Lower leg skin (tissue), 4 donors: ENCODE measurements around the gene AUTS2. TPM values are rescaled to one million over a fixed set of nuclear protein-coding genes. Genes with fewer than 3 reads are reported as not detected.

ENCODE experiments used
- DNase-seq, 2 donors: peaks; one replicate each; pipeline ENCODE4 v3.0.0-alpha.2; 2019; ENCODE audit warnings: low spot score in 2 of 2
- H3K4me3 ChIP-seq: fragments of 200-600 bp; sonication (generic); 2 replicates; pipeline ENCODE4 v1.5.1; 2017; ENCODE audit warnings: mild to moderate bottlenecking, low read depth; ENCODE audit not compliant: poor library complexity, severe bottlenecking
- POLR2A ChIP-seq, 2 donors: fragments of 450-650 bp; IDR thresholded peaks; one replicate each; pipeline ENCODE4 v1.6.1; 2016 to 2017; ENCODE audit warnings: antibody characterized with exemption in 2 of 2, mild to moderate bottlenecking in 1 of 2, moderate library complexity in 1 of 2
- WGBS, 2 donors: methylation state at CpG; one replicate each; pipeline ENCODE4 v1.1.5; 2018; 5-methylcytosine and 5-hydroxymethylcytosine counted together
- intact Hi-C: fragments of 100-400 bp; cut with DNase I; formaldehyde crosslinking; loops from one replicate; pipeline ENCODE4 v1.15.0; 2023; ENCODE audit warnings: low total_unique reads
- total RNA-seq, 4 donors: library from RNA; depleted of rRNA; stranded (reverse); fragments of >200 nt; gene quantifications; one replicate each; pipeline ENCODE4 v1.1.0, GENCODE V29; 2016
- TF ChIP-seq, protein P1 (sequence below), 3 donors: fragments of 450-650 bp; IDR thresholded peaks; one replicate each; pipeline ENCODE4 v1.5.1; 2016; ENCODE audit warnings: antibody characterized with exemption in 3 of 3, mild to moderate bottlenecking in 3 of 3, moderate library complexity in 2 of 3

AUTS2 gene
- total RNA-seq, 4 donors from 2014 or later: 30.8 to 41.9 (median 40.5) TPM

DNA sequence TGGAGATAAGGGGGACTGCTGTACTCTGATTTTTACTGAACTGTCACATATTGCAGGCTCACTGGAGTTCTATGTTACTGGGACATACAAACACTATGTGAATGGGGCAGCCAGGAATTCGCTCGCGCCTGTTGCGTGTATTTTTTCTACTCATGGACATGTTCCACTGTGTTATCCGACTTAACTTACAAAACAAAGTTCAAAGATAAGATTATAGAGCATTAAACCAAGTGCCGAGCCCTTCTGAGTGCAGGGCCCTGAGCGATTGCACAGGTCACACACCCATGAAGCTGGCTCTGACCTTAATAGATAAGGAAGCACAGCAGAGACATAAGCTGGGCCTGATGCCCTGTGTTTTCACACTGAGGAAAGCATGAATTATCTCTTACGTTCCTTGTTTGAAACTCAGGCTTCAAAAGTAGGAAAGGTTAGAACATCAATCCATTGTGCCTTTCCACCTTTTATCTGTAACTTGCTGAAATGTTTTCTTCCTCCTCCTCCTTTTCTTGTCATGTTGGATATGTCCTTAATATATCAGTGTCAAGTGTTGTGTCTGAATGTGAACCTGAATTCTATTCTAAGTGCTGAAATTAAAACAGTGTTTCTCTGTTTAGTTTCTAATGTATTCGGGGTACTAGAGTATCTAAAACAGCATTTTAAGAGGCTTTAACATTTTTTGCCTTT, 273.8 kb downstream of the AUTS2 start:
- intact Hi-C loops: loop anchor here (1.0 kb wide), 1 partner anchor 17 kb away; no protein-coding TSS in a partner anchor
- WGBS, 2 donors: 68 to 71% methylated on average over 9 of the region's 9 CpGs
- H3K4me3 ChIP-seq: no peak overlapping the region
- DNase-seq: no peak
- TF ChIP-seq, protein P1, sequence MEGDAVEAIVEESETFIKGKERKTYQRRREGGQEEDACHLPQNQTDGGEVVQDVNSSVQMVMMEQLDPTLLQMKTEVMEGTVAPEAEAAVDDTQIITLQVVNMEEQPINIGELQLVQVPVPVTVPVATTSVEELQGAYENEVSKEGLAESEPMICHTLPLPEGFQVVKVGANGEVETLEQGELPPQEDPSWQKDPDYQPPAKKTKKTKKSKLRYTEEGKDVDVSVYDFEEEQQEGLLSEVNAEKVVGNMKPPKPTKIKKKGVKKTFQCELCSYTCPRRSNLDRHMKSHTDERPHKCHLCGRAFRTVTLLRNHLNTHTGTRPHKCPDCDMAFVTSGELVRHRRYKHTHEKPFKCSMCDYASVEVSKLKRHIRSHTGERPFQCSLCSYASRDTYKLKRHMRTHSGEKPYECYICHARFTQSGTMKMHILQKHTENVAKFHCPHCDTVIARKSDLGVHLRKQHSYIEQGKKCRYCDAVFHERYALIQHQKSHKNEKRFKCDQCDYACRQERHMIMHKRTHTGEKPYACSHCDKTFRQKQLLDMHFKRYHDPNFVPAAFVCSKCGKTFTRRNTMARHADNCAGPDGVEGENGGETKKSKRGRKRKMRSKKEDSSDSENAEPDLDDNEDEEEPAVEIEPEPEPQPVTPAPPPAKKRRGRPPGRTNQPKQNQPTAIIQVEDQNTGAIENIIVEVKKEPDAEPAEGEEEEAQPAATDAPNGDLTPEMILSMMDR (IDR thresholded peaks at IDR 0.05): no peak
- no peak for TF ChIP-seq POLR2A (IDR thresholded peaks at IDR 0.05)

- intact Hi-C loops: no loop called here
Measured at GRCh38 chr7:69873512-69873911, 275.2 kb downstream of the AUTS2 start.

GRCh38 chr7:69878015-69878414, 279.7 kb downstream of the AUTS2 start:
- no peak for DNase-seq
- 73 to 74% methylated on average over 3 of the region's 3 CpGs for WGBS, 2 donors
- TF ChIP-seq, protein P1 (IDR thresholded peaks at IDR 0.05): no peak
- no peak for TF ChIP-seq POLR2A (IDR thresholded peaks at IDR 0.05)
- H3K4me3 ChIP-seq: no peak overlapping the region
- intact Hi-C loops: no loop called here

More at GRCh38 chr7:69873512-69873911, 275.2 kb downstream of the AUTS2 start:
- no peak overlapping the region for H3K4me3 ChIP-seq
- 67 to 69% methylated on average over 3 of the region's 3 CpGs for WGBS, 2 donors
- TF ChIP-seq POLR2A (IDR thresholded peaks at IDR 0.05): no peak
- TF ChIP-seq, protein P1 (IDR thresholded peaks at IDR 0.05): no peak
- DNase-seq: no peak

DNA sequence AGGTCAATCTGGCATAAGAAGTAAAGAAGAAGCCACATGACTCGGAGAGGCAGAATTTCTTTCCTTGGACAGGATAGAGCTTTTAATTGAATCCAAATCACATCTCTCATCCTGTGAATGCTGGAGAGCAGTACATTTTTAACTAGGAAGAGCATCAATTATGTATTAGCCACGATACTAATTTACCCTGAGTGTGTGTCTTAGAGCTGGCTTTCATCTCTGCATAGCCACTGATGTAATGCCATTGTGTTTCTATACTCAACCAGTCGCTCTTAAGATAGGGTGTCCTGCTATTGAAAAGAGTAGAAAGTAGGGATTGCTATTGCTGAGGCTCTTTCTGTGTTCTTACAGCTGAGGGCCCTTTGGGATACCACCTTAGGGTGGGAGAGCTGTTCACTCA, 280.3 kb downstream of the AUTS2 start:
- intact Hi-C loops: no loop called here
- no peak for DNase-seq
- TF ChIP-seq, protein P1 (IDR thresholded peaks at IDR 0.05): no peak
- TF ChIP-seq POLR2A (IDR thresholded peaks at IDR 0.05): no peak
- 75 to 81% methylated on average over 3 of the region's 3 CpGs for whole genome bisulfite sequencing, 2 donors
- no peak overlapping the region for H3K4me3 ChIP-seq

DNA sequence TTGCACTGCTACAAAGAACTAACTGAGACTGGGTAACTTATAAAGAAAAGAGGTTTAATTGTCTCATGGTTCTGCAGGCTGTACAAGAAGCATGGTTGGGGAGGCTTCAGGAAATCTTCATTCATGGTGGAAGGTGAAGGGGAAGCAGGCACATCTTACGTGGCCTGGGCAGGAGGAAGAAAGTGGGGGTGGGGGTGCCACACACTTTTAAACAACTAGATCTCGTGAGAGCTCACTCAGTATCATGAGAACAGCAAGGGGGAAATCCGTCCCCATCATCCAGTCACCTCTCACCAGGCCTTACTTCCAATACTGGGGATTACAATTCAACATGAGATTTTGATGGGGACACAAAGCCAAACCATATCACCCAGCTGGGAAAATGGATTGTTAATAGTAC, 281.7 kb downstream of the AUTS2 start:
- WGBS, 2 donors: 91 to 92% methylated on average over 3 of the region's 3 CpGs

More for the DNA sequence above, 281.7 kb downstream of the AUTS2 start:
- no peak overlapping the region for H3K4me3 ChIP-seq
- no peak for DNase-seq
- intact Hi-C loops: no loop called here
- no peak for TF ChIP-seq POLR2A (IDR thresholded peaks at IDR 0.05)
- TF ChIP-seq, protein P1 (IDR thresholded peaks at IDR 0.05): no peak
